ENCODE measurements around the gene PACSIN1.

PACSIN1 gene

GRCh38 chr6:34517966-34518365 lies 52.1 kb downstream of the PACSIN1 start:
- Histone ChIP-seq H2AFZ (ENCODE audit: low read length) (no peak overlapping the region), H3K27ac (ENCODE audit: low read length) (no peak overlapping the region), H3K9ac (ENCODE audit: low read length) (no peak overlapping the region), H3K9me2 (replicated peaks; ENCODE audit: insufficient read depth, low read length) (no peaks in the 10 kb centered on the region), H3K79me2 (ENCODE audit: low read length) (no peaks in the 10 kb centered on the region; the same call in 1 of the 2 replicates), H3K9me3 (replicated peaks; ENCODE audit: insufficient read depth, low read length) (no peaks in the 10 kb centered on the region), H3K27me3 (replicated peaks; ENCODE audit: insufficient read depth, low read length) (no peaks in the 10 kb centered on the region), H3K4me1 (ENCODE audit: low read length) (no peaks in the 10 kb centered on the region), H3K4me2 (ENCODE audit: low read depth, low read length) (no peak overlapping the region), H3K4me3 (ENCODE audit: low read length) (no peak overlapping the region), H3K36me3 (replicated peaks; ENCODE audit: insufficient read depth, low read length) (no peaks in the 10 kb centered on the region), H3F3A (ENCODE audit: insufficient read depth, low read length) (no peaks in the 10 kb centered on the region), H4K20me1 (ENCODE audit: insufficient read depth, low read length) (no peaks in the 10 kb centered on the region)
- no peak for DNase-seq
- TF ChIP-seq CTCF (IDR thresholded peaks at IDR 0.05; ENCODE audit: low read length) = no peak
- no peak for TF ChIP-seq EZH2 (optimal IDR thresholded peaks at IDR 0.05; ENCODE audit: low read depth, low read length)
- no peak for TF ChIP-seq EZH2phosphoT487 (IDR thresholded peaks at IDR 0.05; ENCODE audit: low read length)

GRCh38 chr6:34518669-34519365 lies 52.9 kb downstream of the PACSIN1 start:
- TF ChIP-seq EZH2 (optimal IDR thresholded peaks at IDR 0.05; ENCODE audit: low read depth, low read length) (no peak), CTCF (IDR thresholded peaks at IDR 0.05; ENCODE audit: low read length) (no peak), EZH2phosphoT487 (IDR thresholded peaks at IDR 0.05; ENCODE audit: low read length) (no peak)
- Histone ChIP-seq H3K36me3 (replicated peaks; ENCODE audit: insufficient read depth, low read length) (no peaks in the 10 kb centered on the region), H4K20me1 (ENCODE audit: insufficient read depth, low read length) (no peaks in the 10 kb centered on the region), H2AFZ (ENCODE audit: low read length) (no peak overlapping the region), H3F3A (ENCODE audit: insufficient read depth, low read length) (no peaks in the 10 kb centered on the region), H3K27ac (ENCODE audit: low read length) (no peak overlapping the region), H3K9ac (ENCODE audit: low read length) (no peak overlapping the region), H3K4me2 (ENCODE audit: low read depth, low read length) (no peak overlapping the region), H3K27me3 (replicated peaks; ENCODE audit: insufficient read depth, low read length) (no peaks in the 10 kb centered on the region), H3K79me2 (ENCODE audit: low read length) (no peaks in the 10 kb centered on the region; the same call in 1 of the 2 replicates), H3K9me3 (replicated peaks; ENCODE audit: insufficient read depth, low read length) (no peaks in the 10 kb centered on the region), H3K4me3 (ENCODE audit: low read length) (no peak overlapping the region), H3K9me2 (replicated peaks; ENCODE audit: insufficient read depth, low read length) (no peaks in the 10 kb centered on the region), H3K4me1 (ENCODE audit: low read length) (no peaks in the 10 kb centered on the region)
- DNase-seq = no peak

DNA sequence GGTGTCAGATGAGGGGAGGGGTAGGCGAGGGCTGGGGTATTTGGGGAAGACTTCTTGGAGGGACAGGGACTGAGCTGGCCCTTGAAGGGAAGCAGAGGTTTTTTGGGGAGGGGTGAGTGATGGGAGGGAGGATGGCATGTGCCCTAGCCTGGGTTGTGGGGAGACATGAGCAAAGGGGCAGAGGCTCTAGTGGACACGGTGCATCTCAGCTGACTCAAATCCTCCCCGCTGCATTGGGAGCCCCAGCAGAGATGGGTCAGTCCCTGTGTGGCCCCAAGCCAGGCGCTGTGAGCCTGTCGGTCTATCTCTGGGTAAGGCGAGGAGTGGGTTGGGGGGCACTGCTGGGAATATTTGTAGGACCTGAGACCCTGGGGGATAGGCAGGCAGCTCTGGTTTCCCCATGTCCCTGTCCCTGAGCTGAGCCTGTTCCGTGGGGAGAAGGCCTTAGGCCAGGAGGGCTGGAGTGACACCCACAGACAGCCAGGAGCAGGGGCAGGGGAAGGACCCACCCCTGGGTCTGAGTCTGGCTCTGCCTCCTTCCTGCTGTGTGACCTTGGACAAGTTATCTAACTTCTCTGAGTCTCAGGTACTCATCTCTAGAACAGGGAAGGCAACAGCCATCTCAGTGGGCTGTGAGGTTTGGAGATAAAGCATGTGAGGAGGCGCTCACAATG lies 54.2 kb downstream of the PACSIN1 start:
- no peak overlapping the region for H3K27ac ChIP-seq (ENCODE audit: low read length)
- no peak for TF ChIP-seq EZH2 (optimal IDR thresholded peaks at IDR 0.05; ENCODE audit: low read depth, low read length)
- no peak for TF ChIP-seq EZH2phosphoT487 (IDR thresholded peaks at IDR 0.05; ENCODE audit: low read length)
- no peak for TF ChIP-seq CTCF (IDR thresholded peaks at IDR 0.05; ENCODE audit: low read length)
- no peaks in the 10 kb centered on the region for H3K9me3 ChIP-seq (replicated peaks; ENCODE audit: insufficient read depth, low read length)
- no peaks in the 10 kb centered on the region for H3K79me2 ChIP-seq (ENCODE audit: low read length)
- H3K9me2 ChIP-seq (replicated peaks; ENCODE audit: insufficient read depth, low read length) = no peaks in the 10 kb centered on the region
- H3K9ac ChIP-seq (ENCODE audit: low read length) = no peak overlapping the region
- no peak overlapping the region for H2AFZ ChIP-seq (ENCODE audit: low read length)
- no peak for DNase-seq
- no peaks in the 10 kb centered on the region for H3K4me1 ChIP-seq (ENCODE audit: low read length)
- H3K4me3 ChIP-seq (ENCODE audit: low read length) = no peak overlapping the region
- H3K4me2 ChIP-seq (ENCODE audit: low read depth, low read length) = no peak overlapping the region
- no peaks in the 10 kb centered on the region for H4K20me1 ChIP-seq (ENCODE audit: insufficient read depth, low read length)
- H3K36me3 ChIP-seq (replicated peaks; ENCODE audit: insufficient read depth, low read length) = no peaks in the 10 kb centered on the region
- H3K27me3 ChIP-seq (replicated peaks; ENCODE audit: insufficient read depth, low read length) = no peaks in the 10 kb centered on the region
- H3F3A ChIP-seq (ENCODE audit: insufficient read depth, low read length) = no peaks in the 10 kb centered on the region
